DOHH2 (cell line): Measurements from ENCODE around the gene SERPINA9.

Experiments
- H3F3A ChIP-seq: fragments of 200-600 bp; sonication (generic), shearing (Covaris generic); 2 replicates; pipeline ENCODE4 v1.6.0; 2016; ENCODE audit warnings: antibody characterized with exemption, mild to moderate bottlenecking; ENCODE audit not compliant: control insufficient read depth, insufficient read depth
- H3K27ac ChIP-seq: fragments of 200-600 bp; sonication (generic); 2 replicates; pipeline ENCODE4 v1.5.1; 2014; ENCODE audit warnings: low read depth, mild to moderate bottlenecking, low read length, moderate library complexity
- H3K27me3 ChIP-seq: fragments of 200-600 bp; sonication (generic); 2 replicates; pipeline ENCODE4 v1.6.1; 2014; ENCODE audit warnings: mild to moderate bottlenecking, low read length, mixed read lengths; ENCODE audit not compliant: control insufficient read depth
- H3K36me3 ChIP-seq: fragments of 200-600 bp; sonication (generic); 2 replicates; pipeline ENCODE4 v1.6.1; 2014; ENCODE audit warnings: mild to moderate bottlenecking, low read length, moderate library complexity, mixed read lengths; ENCODE audit not compliant: control insufficient read depth
- H3K4me1 ChIP-seq: fragments of 200-600 bp; sonication (generic); 2 replicates; pipeline ENCODE4 v1.6.1; 2014; ENCODE audit warnings: mild to moderate bottlenecking, low read length, mixed read lengths; ENCODE audit not compliant: control insufficient read depth
- H3K4me2 ChIP-seq: fragments of 200-600 bp; sonication (generic); 2 replicates; pipeline ENCODE4 v1.6.0; 2014; ENCODE audit warnings: mild to moderate bottlenecking, low read length, moderate library complexity
- H3K4me3 ChIP-seq: fragments of 200-600 bp; sonication (generic); 2 replicates; pipeline ENCODE4 v1.5.1; 2014; ENCODE audit warnings: mild to moderate bottlenecking, low read length, mixed read lengths
- H3K79me2 ChIP-seq: fragments of 200-600 bp; sonication (generic); 2 replicates; pipeline ENCODE4 v1.6.1; 2014; ENCODE audit warnings: mild to moderate bottlenecking, low read length, mixed read lengths; ENCODE audit not compliant: control insufficient read depth
- H3K9me2 ChIP-seq: fragments of 200-600 bp; sonication (generic); replicated peaks from 2 replicates; pipeline ENCODE4 v1.6.1; 2014; ENCODE audit warnings: mild to moderate bottlenecking, low read length, mixed read lengths; ENCODE audit not compliant: control insufficient read depth
- H3K9me3 ChIP-seq: fragments of 200-600 bp; sonication (generic); 2 replicates; pipeline ENCODE4 v1.6.1; 2014; ENCODE audit warnings: antibody characterized with exemption, low read length, mixed read lengths; ENCODE audit not compliant: control insufficient read depth, insufficient read depth
- H4K20me1 ChIP-seq: fragments of 200-600 bp; sonication (generic); 2 replicates; pipeline ENCODE4 v1.6.0; 2014; ENCODE audit warnings: low read depth, mild to moderate bottlenecking, antibody characterized with exemption, low read length, moderate library complexity; ENCODE audit not compliant: control insufficient read depth, insufficient read depth
- EZH2phosphoT487 ChIP-seq: fragments of 200-600 bp; sonication (generic); IDR thresholded peaks from 2 replicates; pipeline ENCODE4 v1.6.1; 2017; ENCODE audit warnings: borderline replicate concordance, mild to moderate bottlenecking, antibody characterized with exemption, low read length, moderate library complexity, mixed read lengths
- TF ChIP-seq, protein P1 (sequence below): fragments of 200-600 bp; sonication (generic); IDR thresholded peaks from one replicate; pipeline ENCODE4 v1.5.1; 2014; ENCODE audit warnings: antibody characterized with exemption, mild to moderate bottlenecking, low read depth, low read length; ENCODE audit not compliant: poor library complexity, severe bottlenecking

SERPINA9 gene

DNA sequence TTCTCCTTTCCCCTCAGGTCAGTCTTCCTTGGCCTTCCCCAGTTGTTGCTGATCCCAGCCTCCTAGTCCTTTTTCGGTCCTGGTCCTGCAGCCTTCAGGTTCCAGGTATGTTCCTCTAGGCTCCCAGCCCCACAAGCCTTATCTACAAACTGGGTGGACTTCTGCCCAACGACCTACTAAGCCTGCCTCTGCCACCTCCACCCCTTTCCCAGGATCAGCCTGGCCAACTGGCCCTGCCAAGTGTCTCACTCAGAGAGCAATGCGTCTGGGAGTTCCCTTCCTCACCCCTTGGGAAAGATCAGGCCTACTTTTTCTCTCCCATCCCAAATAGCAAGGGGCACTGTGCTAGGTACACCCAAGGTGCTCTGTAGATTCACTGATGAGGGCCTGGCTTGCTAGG, 33.4 kb upstream of the SERPINA9 start, which contains the start of gene SERPINA12:
Gene SERPINA12, minus strand, starts transcription at position 114 of the 400 bp plus-strand sequence. CDS start 11,072 bp downstream, outside the sequence.
- no peaks in the 10 kb centered on the region for H3K36me3 ChIP-seq
- no peaks in the 10 kb centered on the region for H3K4me1 ChIP-seq
- no peak within 1 kb of the TSS for H3K4me3 ChIP-seq
- H3K9me3 ChIP-seq = no peaks in the 10 kb centered on the region
- H4K20me1 ChIP-seq = no peaks in the 10 kb centered on the region
- no peak for TF ChIP-seq EZH2phosphoT487
- TF ChIP-seq, protein P1, sequence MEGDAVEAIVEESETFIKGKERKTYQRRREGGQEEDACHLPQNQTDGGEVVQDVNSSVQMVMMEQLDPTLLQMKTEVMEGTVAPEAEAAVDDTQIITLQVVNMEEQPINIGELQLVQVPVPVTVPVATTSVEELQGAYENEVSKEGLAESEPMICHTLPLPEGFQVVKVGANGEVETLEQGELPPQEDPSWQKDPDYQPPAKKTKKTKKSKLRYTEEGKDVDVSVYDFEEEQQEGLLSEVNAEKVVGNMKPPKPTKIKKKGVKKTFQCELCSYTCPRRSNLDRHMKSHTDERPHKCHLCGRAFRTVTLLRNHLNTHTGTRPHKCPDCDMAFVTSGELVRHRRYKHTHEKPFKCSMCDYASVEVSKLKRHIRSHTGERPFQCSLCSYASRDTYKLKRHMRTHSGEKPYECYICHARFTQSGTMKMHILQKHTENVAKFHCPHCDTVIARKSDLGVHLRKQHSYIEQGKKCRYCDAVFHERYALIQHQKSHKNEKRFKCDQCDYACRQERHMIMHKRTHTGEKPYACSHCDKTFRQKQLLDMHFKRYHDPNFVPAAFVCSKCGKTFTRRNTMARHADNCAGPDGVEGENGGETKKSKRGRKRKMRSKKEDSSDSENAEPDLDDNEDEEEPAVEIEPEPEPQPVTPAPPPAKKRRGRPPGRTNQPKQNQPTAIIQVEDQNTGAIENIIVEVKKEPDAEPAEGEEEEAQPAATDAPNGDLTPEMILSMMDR = no peak
- no peak within 1 kb of the TSS for H3K27ac ChIP-seq
- no peaks in the 10 kb centered on the region for H3F3A ChIP-seq
- no peaks in the 10 kb centered on the region for H3K79me2 ChIP-seq
- no peak within 1 kb of the TSS for H3K4me2 ChIP-seq
- no peaks in the 10 kb centered on the region for H3K9me2 ChIP-seq
- peaks cover 5% of the 10 kb centered on the region for H3K27me3 ChIP-seq

DNA sequence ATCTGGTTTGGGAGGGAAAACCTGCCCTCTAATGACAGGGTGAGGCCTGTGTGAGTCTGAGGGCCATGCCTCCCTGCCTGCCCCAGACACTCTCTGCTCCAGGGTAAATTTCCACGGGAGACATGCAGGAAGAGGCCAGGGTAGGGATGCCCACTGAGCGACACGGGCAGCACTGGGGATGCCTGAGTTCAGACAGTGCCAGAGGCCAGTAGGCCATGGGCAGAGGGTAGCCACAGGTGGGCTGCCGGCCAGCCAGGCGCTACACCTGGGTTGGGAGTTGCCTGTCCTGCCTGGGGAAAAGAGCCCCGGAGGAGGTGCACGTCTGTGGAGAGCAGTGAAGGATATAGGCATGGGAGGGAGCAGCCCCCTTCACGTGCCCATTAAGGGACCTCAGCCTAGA, 29.6 kb upstream of the SERPINA9 start:
- Histone ChIP-seq H4K20me1 (no peaks in the 10 kb centered on the region), H3F3A (no peaks in the 10 kb centered on the region), H3K27me3 (peaks cover 2% of the 10 kb centered on the region; the same call in 1 of the 2 replicates), H3K4me3 (no peak overlapping the region), H3K9me2 (no peaks in the 10 kb centered on the region), H3K9me3 (no peaks in the 10 kb centered on the region), H3K27ac (no peak overlapping the region), H3K4me2 (no peak overlapping the region), H3K79me2 (no peaks in the 10 kb centered on the region), H3K36me3 (no peaks in the 10 kb centered on the region), H3K4me1 (no peaks in the 10 kb centered on the region)
- no peak for TF ChIP-seq EZH2phosphoT487
- TF ChIP-seq, protein P1 = no peak

GRCh38 chr14:94505206-94505605, 29.2 kb upstream of the SERPINA9 start:
- no peaks in the 10 kb centered on the region for H3F3A ChIP-seq
- H3K79me2 ChIP-seq = no peaks in the 10 kb centered on the region
- no peak overlapping the region for H3K4me3 ChIP-seq
- no peak overlapping the region for H3K27ac ChIP-seq
- TF ChIP-seq, protein P1 = no peak
- no peak for TF ChIP-seq EZH2phosphoT487
- no peaks in the 10 kb centered on the region for H4K20me1 ChIP-seq
- H3K4me1 ChIP-seq = no peaks in the 10 kb centered on the region
- H3K27me3 ChIP-seq = peaks cover 2% of the 10 kb centered on the region; the same call in 1 of the 2 replicates
- H3K9me2 ChIP-seq = no peaks in the 10 kb centered on the region
- no peak overlapping the region for H3K4me2 ChIP-seq
- no peaks in the 10 kb centered on the region for H3K9me3 ChIP-seq
- no peaks in the 10 kb centered on the region for H3K36me3 ChIP-seq
